NT2/D1 (cell line): ENCODE measurements around the gene IRX3.

Source experiments
- SUZ12 ChIP-seq: IDR thresholded peaks from 2 replicates; pipeline ENCODE4 v1.6.1; 2011; ENCODE audit not compliant: insufficient read length, insufficient read depth; ENCODE audit errors: extremely low read depth
- YY1 ChIP-seq: IDR thresholded peaks from 2 replicates; pipeline ENCODE4 v1.6.1; 2011; ENCODE audit not compliant: insufficient read length, insufficient read depth
- ZNF274 ChIP-seq: IDR thresholded peaks from 2 replicates; pipeline ENCODE4 v1.6.1; 2011; ENCODE audit warnings: mild to moderate bottlenecking, low read depth, low read length

GRCh38 chr16:54277845-54278703 lies 8.5 kb downstream of the IRX3 start:
- TF ChIP-seq YY1, result no peak
- TF ChIP-seq SUZ12, result no peak
- TF ChIP-seq ZNF274, result no peak
